CD4-positive, alpha-beta T cell treated with Interleukin-17A for 1 hour (primary cell): Measurements from ENCODE around the gene ARHGEF17.
"Not testable (repeated sequence)": the region's sequence is repeated elsewhere in the genome, so short reads cannot be mapped to it uniquely, and the experiment has no call there.

ENCODE experiments used
- DNase-seq: peaks from one replicate; pipeline ENCODE4 v3.0.0-alpha.2; 2020

Gene ARHGEF17

DNA sequence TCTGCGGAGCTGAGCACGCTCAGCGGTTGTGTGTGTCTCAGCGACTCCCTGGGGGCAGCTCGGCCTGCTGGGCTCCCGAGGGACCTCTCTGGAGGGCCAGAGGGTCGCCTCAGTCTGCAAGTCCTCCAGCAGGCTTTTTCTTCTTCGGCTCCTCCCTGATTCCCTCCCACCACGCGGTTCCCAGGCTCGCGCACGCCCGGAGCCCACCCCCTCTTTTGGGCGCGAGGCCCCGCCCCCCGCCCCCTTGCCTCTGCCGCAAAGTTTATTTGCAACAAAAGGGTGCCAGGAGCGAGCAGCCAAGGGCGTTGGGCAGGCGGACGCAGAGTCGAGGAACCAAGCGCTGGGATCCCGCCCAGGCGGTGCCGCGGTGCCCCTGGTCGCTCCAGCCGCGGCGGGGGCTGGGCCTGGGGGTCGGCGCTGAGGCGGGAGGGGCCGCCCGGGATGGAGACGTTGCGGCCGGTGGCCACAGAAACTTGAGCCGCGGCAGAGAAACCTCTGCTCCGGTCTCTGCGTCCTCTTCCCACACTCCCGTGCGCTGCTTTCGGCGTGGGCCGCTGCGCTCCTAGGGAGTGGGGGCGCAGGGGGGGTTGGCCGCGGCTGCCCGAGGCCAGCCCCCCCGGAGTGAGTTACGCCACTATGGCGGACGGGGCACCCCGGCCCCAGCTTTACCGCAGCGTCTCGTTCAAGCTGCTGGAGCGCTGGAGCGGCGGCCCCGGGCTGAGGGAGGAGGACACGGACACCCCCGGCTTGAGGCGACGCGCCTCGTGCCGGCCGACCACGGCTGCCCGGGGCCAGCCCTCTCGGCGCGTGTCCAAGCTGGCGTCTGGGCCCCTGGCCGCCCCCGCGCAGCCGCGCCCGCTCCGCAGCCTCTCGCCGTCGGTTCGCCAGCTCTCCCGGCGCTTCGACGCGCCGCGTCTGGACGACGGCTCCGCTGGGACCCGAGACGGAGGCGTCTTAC is at the start of gene ARHGEF17:
ARHGEF17 (plus strand) TSS at position 274 of the 958 bp plus-strand sequence; CDS start at position 637, 363 bp downstream.
- peak; percentile 44 for DNase-seq

DNA sequence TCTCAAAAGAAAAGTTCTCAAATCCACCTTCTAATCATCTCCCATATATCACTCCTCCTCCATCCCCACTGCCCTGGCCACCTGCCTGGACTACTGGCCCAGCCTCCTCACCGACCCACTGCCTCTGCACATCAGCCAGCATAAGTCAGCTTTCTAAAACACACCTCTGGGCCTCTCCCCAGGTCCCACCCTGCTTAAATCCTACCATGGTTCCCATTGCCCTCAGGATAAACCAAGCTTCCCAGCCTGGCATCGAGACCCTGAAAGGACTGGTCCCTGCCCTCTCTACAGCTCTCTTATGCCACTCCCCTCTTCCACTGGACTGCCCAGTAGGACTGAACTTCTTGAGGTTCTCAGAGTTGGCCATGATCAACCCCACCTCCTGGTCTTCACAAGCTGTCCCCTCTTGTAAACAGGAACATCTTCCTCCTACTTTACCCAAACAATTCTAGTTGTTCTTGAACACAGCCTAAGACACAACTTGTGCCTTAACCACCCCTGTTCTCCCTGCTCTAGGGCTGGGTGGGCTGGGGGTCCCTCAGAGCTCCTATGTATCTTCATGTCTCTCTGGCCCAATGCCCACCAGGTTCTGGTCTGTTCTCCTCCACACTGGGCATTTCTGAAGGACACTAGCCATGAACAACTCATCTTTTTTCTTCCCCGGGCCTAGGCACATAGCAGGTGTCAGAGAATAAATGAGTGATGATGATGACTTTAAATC is 48.5 kb upstream of the ARHGEF17 start:
- no peak for DNase-seq

GRCh38 chr11:73260127-73260457 is 48.0 kb upstream of the ARHGEF17 start:
- DNase-seq, result no peak

- DNase-seq, result no peak
These were observed 45.1 kb upstream of the ARHGEF17 start for GRCh38 chr11:73262851-73263495.

- DNase-seq, result no peak
These were observed 44.4 kb upstream of the ARHGEF17 start for GRCh38 chr11:73263640-73264039.

DNA sequence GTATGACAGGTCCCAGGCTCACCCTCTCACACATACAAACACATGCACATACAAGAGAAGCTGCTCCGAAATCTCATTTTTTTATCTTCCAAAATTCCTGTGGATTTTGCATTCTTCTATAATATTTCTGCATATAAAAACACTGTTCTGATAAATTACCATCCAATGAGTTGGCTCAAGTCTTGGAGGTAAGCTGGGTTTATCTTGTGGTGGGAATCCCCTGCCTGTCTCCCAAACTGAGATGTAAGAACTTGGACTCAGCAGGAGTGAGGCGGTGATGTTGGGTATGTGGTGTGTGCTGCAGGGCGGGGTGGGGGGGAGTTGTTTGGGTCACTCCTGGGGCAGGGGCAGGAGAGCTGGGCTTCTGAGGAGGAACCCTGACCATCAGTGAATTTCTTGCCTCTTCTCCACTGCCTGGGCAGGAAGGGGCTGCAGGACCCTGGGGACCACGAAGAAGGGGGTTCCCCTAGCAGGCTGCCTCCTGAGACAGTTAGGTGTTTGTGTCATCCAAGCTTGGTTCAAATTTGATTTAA is 42.7 kb upstream of the ARHGEF17 start:
- DNase-seq, result no peak

DNA sequence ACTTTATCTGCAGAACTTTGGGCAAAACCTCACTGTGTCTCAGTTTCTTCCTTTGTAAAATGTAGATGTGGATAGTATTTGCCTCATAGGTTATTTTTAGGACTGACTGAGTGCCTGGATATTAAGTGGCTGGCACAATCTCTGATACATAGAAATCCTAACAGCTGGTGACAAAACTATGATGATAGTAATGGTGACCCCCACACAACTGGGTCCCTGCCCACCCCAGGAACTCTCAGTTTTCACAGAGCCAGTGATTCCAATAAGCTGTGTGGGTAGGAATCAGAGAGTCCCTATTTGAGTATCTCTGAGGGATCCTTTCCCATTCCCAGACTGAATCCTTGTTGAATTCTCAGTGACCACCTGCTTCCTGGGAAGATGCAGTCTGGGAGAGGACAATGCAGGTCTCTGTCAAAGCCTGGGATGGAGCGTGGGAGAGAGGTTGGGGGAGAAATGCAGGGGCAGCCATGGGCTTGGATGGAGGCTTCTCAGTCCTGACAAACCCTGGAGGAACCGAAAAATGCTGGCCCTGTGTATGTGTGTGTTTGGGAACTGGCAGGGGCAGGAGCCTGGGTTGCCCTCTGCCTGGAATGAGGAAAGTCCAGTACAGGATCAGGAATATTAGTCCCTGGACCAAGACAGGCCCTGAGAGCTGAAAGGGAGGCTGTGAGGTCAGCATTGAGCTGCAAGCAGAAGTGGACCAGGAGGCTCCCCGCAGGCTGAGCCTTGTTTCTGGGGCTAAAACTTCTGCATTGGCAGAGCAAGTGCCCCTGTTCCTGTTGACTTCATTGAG is 42.0 kb upstream of the ARHGEF17 start:
- DNase-seq, result no peak

DNA sequence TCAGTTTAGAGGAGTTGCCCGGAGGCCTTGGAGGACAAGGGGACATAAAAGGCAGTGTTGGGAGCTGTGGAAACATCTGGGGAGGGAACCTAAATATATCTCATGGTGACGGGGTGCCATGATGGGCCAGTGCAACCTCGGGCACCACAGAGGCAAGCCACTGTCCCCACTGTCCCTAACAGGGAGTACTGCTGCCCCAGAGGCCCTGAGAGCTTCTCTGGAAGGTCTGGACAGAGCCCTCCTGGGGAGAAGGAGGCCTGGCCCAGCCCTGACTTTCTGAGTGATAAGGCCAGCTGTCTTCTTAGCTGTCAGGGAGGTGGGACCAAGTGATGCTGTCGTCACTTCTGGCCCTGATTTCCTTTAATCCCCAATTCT is 41.4 kb upstream of the ARHGEF17 start:
- DNase-seq, result no peak

DNA sequence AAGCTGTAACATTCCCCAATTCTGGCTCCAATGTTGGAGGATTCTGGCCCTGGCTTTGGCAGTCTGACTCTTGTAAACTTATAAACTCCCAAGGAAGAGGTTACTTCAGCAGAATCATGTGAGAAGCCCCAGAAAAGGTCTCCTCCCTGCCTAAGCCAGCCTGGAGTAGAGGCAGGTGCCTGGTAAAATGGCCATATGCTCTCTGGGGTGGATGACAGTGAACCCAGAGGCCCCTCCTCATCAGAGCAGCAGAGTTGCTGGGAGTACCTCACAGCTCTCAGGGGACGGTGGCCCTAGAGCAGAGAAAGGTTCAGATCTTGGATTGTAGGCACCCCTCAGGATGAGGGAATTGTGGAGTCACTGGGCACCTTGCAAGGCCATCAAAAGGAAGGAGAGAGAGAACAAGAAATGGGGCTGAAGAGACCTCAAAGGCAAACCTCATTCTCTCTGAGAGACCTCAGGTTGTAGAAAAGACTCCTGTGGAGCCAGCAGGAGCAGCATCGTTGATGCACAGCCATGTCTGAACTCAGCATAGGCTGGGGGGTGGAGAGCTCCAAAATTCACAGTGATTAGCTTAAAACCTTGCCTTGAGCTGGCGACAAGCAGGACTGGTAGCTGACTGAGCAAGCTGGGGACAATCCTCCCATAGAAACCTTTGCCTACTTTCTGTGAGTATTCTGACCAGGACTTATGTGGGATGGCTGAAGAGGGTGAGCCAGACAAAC is 40.8 kb upstream of the ARHGEF17 start:
- DNase-seq, result no peak

GRCh38 chr11:73267906-73268540 is 40.1 kb upstream of the ARHGEF17 start:
- no peak for DNase-seq

GRCh38 chr11:73268671-73269271 is 39.3 kb upstream of the ARHGEF17 start:
- DNase-seq, result no peak

- DNase-seq, result no peak
These were observed 38.5 kb upstream of the ARHGEF17 start for GRCh38 chr11:73269459-73270015.

DNA sequence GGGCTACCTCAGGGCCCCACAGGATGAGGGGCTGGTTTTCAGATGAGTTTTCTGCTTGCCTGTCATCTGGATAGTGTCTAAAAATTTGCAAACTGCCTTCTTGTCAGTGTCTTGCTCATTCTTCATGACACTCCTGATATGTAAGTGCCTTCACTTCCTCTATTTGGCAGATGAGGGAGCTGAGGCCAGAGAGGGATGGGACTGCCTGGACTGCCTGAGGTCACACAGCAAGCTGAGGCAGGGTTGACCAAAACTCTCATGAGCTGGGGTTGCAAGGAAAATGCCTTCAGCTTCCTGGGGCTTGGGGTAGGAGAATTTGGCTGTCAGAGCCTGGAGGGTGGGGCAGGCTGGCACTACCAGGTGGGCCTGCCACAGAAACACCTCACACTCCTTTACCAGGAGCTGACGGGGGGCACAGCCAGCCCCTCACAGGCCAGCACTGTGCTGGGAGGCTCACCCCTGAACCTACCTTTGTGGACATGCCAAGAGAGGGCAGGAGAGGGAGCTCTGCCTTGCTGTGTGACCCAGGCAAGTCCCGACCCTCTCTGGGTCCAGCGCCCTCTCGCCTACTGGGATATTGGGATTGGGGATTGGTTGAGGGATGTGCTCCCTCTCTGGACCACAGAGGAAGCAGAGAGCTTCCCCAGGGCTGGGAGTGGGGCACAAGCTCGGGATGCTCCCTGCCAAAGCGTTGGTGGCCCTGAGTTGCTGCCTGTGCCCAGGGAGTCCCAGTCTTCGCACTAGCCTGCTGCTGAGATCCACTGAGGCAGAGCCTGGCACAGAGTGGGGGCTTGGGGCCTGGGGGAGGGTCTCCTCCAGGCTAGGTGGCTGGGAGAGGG is 37.8 kb upstream of the ARHGEF17 start:
- no peak for DNase-seq

GRCh38 chr11:73270855-73271477 is 37.1 kb upstream of the ARHGEF17 start:
- DNase-seq, result no peak

DNA sequence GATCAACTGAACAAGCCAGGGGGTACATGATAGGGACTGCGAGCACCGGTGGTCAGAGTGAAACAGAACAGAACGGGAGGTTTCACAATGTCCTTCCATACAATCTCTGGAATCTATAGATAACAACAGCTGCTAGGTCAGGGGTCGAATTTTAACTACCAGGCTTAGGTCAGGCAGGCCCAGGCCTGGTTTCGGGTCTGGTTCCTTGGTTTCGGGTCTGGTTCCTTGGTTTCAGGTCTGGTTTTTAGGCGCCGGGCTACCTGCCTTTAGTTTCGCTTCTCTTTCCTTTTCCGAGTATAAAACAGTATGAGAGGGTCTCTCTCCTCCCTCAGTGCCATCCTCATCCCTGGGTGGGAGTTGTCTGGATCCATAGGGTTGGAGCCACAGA is 36.6 kb upstream of the ARHGEF17 start:
- not testable (repeated sequence) for DNase-seq

GRCh38 chr11:73271936-73272679 is 36.0 kb upstream of the ARHGEF17 start, which contains the start of gene P2RY6:
P2RY6 (plus strand) TSS chr11:73272338; CDS start chr11:73296519, 24,181 bp downstream.
- DNase-seq, result no peak

GRCh38 chr11:73272680-73273038 is 35.4 kb upstream of the ARHGEF17 start:
- DNase-seq, result no peak

DNA sequence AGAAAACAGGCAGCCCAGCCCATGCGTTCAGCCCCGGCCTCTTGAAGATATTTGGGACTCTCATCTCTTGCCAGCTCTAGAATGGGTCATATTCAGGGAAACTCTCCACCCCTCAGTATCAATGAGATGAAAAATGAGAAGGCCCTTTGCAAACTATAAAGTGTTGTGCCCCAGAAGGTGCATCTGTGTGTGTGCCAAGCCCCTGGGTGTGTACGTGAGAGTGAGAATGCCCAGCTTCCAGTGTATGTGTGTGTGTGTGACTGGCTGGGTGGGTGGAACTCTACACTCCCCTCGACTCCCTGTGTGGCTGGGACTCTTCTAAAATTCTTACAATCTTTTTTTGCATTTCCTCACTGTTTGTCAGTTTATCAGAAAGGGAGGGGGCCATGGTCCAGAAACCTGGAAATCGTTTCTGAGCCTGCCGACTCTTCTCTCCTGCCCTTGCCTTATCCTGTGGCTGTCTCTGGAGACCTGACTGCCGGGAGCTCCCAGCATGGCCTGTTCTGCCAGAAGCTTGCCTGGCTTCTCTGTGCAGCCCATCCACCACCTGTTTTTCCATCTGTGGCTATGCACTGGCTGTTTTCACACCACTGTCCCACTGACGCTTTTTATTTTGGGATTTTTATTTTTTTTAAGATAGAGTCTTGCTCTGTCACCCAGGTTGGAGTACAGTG is 34.7 kb upstream of the ARHGEF17 start:
- no peak for DNase-seq
